IgD-negative memory B cell (primary cell): ENCODE data around the gene ADGRF1. TPM values are rescaled to one million over a fixed set of nuclear protein-coding genes. Genes with fewer than 3 reads are reported as not detected.
"Not testable (repeated sequence)": the region's sequence is repeated elsewhere in the genome, so short reads cannot be mapped to it uniquely, and the experiment has no call there.

ENCODE experiments used
- H3K27ac Mint-ChIP-seq, 3 donors: one replicate each; pipeline ENCODE4 v1.8.0; 2020 to 2022; ENCODE audit warnings: mild to moderate bottlenecking in 3 of 3, mixed read lengths in 3 of 3, moderate library complexity in 1 of 3
- H3K27me3 Mint-ChIP-seq: one replicate; pipeline ENCODE4 v1.8.0; 2021; ENCODE audit warnings: mixed read lengths
- H3K36me3 Mint-ChIP-seq: one replicate; pipeline ENCODE4 v1.8.0; 2020; ENCODE audit warnings: mild to moderate bottlenecking, mixed read lengths
- H3K4me1 Mint-ChIP-seq, 3 donors: one replicate each; pipeline ENCODE4 v1.8.0; 2020 to 2022; ENCODE audit warnings: mixed read lengths in 3 of 3, mild to moderate bottlenecking in 1 of 3
- H3K4me3 Mint-ChIP-seq, 4 donors: one replicate each; pipeline ENCODE4 v1.8.0; 2020 to 2022; ENCODE audit warnings: mild to moderate bottlenecking in 4 of 4, mixed read lengths in 4 of 4, moderate library complexity in 3 of 4
- H3K9me3 Mint-ChIP-seq, 3 donors: one replicate each; pipeline ENCODE4 v1.8.0; 2020 to 2021; ENCODE audit warnings: mixed read lengths in 3 of 3, mild to moderate bottlenecking in 1 of 3
- polyA plus RNA-seq: library from polyadenylated mRNA; unstranded; fragments of 300-500 nt; fragmentation: Illumina TruSeq; gene quantifications from one replicate; pipeline ENCODE4 v1.2.3, GENCODE V29; 2021

ADGRF1 gene
- polyA plus RNA-seq, 1 donor from 2014 or later = not detected

DNA sequence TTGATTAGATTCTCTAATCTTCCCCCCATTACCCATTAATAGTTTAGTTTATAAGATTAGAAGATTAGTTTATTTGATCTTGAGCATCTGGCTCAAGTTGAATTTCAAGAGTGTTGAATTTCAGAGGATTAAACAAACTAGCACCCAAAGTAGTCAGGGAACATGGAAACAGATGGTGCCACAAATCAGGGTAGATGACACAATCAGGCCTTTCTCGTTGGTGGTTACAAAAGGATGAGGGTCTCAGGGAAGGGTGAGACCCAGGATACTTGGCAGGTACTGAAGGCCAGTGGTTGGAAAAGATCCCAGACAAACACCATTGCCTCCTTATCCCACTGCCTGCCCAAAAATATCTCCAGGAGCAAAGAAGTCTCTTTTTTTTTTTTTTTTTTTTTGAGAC lies 29.5 kb upstream of the ADGRF1 start:
- Mint-ChIP-seq H3K36me3 (no peaks in the 10 kb centered on the region), H3K4me3 (no peak overlapping the region), H3K27me3 (peaks cover 3% of the 10 kb centered on the region), H3K4me1 (no peaks in the 10 kb centered on the region), H3K27ac (no peak overlapping the region), H3K9me3 (peaks cover 0 to 6% (median 0%) of the 10 kb centered on the region in 3 donors)

DNA sequence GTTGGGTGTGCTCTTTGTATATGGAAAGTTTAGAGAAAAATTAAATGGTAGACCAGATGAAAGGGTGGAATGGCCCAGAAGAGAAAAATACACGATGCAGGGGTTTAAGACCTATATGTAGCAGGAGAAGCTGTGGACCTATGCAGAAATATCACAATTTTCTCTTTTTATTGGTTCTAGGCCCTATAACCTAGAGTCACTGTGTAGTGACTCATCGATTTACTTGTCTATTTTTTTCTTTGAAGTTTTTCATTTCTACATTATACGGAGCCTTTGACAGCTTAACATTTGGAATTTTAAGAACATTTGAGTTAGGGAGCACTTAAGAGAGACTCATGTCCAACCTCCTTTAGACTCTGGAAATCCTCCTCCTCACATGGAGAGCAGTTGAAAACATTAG lies 28.3 kb upstream of the ADGRF1 start:
- Mint-ChIP-seq H3K27ac (no peak overlapping the region), H3K9me3 (peaks cover 0 to 6% (median 0%) of the 10 kb centered on the region in 3 donors), H3K36me3 (no peaks in the 10 kb centered on the region), H3K4me1 (no peaks in the 10 kb centered on the region), H3K4me3 (no peak overlapping the region), H3K27me3 (no peaks in the 10 kb centered on the region)

DNA sequence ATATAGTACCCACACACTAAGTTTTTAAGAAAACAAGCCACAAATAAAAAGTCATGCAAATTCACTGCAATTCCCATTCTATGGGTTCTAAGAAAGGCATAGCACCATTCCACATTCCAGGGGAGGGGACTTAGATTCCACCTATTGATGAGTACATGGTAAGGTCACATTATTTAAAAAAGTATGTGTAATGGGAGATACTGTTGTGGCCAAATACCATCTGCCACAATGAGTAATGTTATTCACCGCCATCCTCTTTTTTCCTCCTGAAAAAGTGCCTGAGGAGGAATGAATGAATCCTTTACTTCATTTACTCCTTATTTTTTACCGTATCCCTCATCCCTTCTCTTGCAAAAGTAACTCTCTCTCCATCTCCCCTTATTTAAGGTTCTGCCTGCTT lies 27.0 kb upstream of the ADGRF1 start:
- Mint-ChIP-seq H3K4me1 (no peaks in the 10 kb centered on the region), H3K4me3 (no peak overlapping the region), H3K9me3 (peaks cover 0 to 6% (median 0%) of the 10 kb centered on the region in 3 donors), H3K27me3 (no peaks in the 10 kb centered on the region), H3K27ac (no peak overlapping the region), H3K36me3 (no peaks in the 10 kb centered on the region)

DNA sequence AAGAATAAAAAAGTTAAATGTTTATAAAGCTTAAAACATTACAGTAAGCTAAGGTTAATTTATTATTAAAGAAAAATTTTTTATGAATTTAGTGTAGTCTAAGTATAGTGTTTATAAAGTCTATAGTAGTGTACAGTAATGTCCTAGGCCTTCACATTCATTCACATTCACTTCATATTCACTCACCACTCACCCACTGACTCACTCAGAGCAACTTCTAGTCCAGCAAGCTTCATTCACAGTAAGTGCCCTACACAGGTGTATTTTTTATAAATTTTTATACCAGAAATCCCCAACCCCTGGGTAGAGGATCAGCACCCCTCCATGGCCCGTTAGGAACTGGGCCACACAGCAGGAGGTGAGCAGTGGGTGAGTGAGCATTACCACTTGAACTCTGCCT lies 24.3 kb upstream of the ADGRF1 start:
- Mint-ChIP-seq H3K4me1 (no peaks in the 10 kb centered on the region), H3K4me3 (no peak overlapping the region), H3K27ac (no peak overlapping the region), H3K27me3 (peaks cover 4% of the 10 kb centered on the region), H3K9me3 (peaks cover 0 to 3% (median 0%) of the 10 kb centered on the region in 3 donors), H3K36me3 (no peaks in the 10 kb centered on the region)

DNA sequence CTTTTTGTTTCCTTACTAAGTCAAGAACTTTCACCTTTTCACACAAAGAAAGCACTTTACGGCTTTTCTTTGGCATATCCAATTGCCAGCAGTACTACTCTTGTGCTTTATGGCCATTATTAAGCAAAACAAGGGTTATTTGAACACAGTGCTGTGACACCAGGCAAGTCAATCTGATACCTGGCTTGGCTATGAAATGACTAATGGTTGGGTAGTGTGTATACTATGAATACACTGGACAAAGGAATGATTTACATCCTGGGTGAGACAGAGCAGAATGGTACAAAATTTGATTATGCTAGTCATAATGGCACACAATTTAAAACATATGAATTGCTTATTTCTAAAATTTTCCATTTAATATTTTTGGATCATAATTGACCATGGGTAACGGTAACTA lies 22.1 kb upstream of the ADGRF1 start:
- H3K27me3 Mint-ChIP-seq = peaks cover 4% of the 10 kb centered on the region
- no peaks in the 10 kb centered on the region for H3K4me1 Mint-ChIP-seq
- no peak overlapping the region for H3K27ac Mint-ChIP-seq
- H3K4me3 Mint-ChIP-seq = no peak overlapping the region
- H3K9me3 Mint-ChIP-seq = no peaks in the 10 kb centered on the region
- no peaks in the 10 kb centered on the region for H3K36me3 Mint-ChIP-seq

DNA sequence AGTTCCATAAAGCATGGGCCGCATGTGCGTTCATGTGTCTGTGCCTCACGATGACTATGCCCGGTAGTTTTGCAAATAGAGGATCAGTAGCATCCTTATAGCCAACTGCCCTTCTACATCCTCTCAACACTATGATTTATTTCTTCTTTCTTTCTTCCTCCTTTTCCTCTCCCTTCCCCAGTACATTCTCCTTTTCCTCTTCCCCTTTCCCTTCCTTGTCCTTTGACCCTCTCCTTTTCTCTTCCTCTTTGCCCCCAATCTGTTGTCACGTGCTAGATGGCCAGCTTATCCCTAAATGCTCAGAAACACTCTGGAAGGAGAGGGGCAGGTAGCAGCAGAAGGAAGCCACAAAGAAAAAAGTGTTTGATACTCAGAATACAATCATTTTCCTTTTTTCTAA lies 20.2 kb upstream of the ADGRF1 start:
- H3K4me3 Mint-ChIP-seq = no peak overlapping the region
- peaks cover 4% of the 10 kb centered on the region for H3K27me3 Mint-ChIP-seq
- no peaks in the 10 kb centered on the region for H3K4me1 Mint-ChIP-seq
- H3K36me3 Mint-ChIP-seq = no peaks in the 10 kb centered on the region
- H3K27ac Mint-ChIP-seq = no peak overlapping the region
- H3K9me3 Mint-ChIP-seq = no peaks in the 10 kb centered on the region

DNA sequence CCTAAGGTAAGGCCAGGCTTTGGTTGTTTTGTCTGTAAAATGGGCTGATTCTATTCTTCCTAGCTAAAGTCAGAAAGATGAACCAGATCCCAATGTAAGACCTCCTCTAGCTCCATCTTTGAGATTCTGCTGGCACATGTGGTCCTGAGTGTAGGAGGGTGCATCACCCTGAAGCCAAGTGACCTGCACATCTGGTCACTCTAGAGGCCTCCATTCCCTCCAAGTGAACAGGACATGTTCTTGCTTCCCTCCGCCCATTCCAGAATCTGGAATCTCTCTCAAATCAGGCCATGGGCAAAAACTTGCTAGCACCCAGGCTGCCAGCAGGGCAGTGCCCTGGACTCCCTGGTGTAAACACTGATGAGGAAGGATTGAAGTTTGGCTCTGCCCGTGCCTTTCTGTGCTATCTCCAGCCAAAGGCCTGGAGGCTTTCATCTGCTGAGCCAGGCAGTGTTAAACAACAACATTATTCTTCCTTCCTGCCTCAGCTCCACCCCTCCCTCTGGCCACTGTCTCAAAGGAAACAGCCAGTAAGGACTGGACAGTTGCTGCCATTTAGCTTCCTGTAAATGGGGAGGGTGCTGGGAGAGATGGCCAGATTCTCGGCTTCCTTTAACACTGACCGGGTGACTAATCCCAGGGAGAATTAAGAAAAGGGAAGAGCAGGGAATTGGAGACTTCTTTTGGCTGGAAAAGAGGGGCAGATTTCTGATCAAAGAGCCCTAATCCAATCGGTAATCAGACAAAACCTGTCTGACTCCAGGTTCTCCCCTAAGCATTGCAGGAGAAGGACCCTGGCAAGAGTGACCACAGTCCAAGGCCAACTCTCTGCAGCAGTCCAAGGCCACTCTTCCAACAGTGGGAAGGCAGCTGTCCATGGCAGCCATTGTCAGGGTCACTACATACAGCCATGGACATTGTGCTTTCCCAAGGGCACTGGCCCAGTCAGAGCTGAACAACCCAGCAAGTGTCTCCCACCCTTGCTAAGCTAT lies 19.5 kb upstream of the ADGRF1 start:
- Mint-ChIP-seq H3K27ac (no peak overlapping the region), H3K27me3 (peaks cover 4% of the 10 kb centered on the region), H3K36me3 (no peaks in the 10 kb centered on the region), H3K4me1 (no peaks in the 10 kb centered on the region), H3K9me3 (no peaks in the 10 kb centered on the region), H3K4me3 (no peak overlapping the region)

DNA sequence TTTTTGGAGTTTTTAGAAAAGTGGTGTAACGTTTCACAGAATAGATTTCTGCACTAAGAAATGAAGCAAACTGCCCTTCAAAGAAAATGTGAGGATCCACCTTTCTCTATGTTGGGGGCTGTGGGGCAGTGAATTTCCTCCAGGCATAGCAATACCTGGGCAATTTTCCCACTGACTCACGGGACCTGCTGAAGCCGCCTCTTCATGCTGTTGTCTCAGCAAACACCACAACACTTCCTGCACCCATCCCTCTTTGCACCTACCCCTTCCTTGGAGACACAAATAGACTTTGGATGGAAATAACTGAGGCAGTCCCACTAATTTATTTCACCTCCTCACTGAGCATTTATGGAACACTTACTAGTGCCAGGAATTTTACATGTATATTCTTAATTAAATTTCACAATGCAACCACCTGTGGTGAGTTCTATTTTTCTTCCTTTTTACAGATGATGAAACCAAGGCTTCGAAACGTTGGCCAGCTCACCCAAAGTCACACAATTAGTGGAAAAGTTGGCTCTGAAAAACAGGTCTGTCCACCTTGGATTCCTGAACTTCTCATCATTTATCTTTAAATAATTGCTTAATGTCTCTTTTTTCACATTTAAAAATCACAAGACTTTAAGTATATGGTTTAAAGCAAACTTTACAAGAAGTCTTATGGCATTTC lies 17.2 kb upstream of the ADGRF1 start:
- Mint-ChIP-seq H3K4me1 (no peaks in the 10 kb centered on the region), H3K27me3 (peaks cover 4% of the 10 kb centered on the region), H3K27ac (no peak overlapping the region), H3K9me3 (peaks cover 0 to 5% (median 0%) of the 10 kb centered on the region in 3 donors), H3K36me3 (no peaks in the 10 kb centered on the region), H3K4me3 (no peak overlapping the region)

DNA sequence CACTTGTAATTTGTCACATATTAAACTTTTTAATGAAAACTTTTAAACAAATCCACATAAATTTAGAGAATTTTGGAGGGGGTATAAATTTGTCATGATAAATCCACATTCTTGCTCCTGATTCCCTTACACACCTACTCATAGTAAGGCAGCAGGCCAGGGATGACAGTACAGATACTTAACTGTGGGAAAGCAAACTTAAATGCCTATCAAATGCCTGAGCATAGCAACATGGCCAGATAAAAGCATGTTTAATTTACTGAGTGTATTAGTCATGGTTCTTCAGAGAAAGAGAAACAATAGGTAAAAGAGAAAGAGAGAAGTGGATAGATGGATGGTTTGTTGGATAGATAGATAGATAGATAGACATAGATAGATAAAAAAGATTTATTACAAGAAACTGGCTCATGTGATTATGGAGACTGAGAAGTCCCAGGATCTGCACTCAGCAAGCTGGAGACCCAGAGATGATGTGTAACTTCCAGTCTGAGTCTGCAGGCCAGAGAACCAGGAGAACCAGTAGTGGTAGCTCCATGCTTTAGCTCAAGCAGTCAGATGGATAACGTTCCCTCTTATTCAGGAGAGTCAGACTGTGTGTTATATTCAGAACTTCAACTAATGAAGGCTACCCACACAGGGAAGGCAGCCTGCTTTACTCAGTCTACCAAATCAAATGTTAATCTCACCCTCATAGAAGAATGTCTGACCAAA lies 15.9 kb upstream of the ADGRF1 start:
- Mint-ChIP-seq H3K9me3 (peaks cover 0 to 5% (median 2%) of the 10 kb centered on the region in 3 donors), H3K4me1 (no peaks in the 10 kb centered on the region), H3K27me3 (peaks cover 1% of the 10 kb centered on the region), H3K36me3 (no peaks in the 10 kb centered on the region), H3K27ac (no peak overlapping the region), H3K4me3 (no peak overlapping the region)

DNA sequence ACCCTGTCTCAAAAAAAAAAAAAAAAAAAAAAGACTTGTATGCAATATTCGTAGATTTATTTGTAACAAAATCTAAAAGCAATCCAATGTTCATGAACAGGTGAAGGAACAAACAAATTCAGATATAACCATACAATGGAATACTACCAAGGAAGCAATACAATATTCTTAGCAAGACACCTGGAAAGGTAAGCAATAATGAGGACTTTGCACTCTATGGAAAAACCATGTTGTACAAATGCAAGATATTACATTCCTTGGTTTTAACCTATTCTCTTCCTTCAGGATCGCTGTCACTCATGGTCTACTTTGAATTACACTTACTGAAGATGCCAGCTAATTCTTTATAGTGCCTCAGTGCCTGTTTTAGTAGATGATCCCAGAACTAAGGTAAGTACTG lies 14.7 kb upstream of the ADGRF1 start:
- no peaks in the 10 kb centered on the region for H3K27me3 Mint-ChIP-seq
- no peaks in the 10 kb centered on the region for H3K36me3 Mint-ChIP-seq
- H3K4me1 Mint-ChIP-seq = no peaks in the 10 kb centered on the region
- H3K9me3 Mint-ChIP-seq = peaks cover 0 to 5% (median 2%) of the 10 kb centered on the region in 3 donors
- H3K27ac Mint-ChIP-seq = no peak overlapping the region
- H3K4me3 Mint-ChIP-seq = no peak overlapping the region

DNA sequence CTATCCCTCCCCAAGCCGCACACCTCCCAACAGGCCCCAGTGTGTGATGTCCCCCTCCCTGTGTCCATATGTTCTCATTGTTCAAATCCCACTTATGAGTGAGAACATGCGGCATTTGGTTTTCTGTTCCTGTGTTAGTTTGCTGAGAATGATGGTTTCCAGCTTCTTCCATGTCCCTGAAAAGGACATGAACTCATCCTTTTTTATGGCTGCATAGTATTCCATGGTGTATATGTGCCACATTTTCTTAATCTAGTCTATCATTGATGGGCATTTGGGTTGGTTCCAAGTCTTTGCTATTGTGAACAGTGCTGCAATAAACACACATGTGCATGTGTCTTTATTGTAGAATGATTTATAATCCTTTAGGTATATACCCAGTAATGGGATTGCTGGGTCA lies 12.2 kb upstream of the ADGRF1 start:
- not testable (repeated sequence) for H3K27ac Mint-ChIP-seq, H3K9me3 Mint-ChIP-seq, H3K4me3 Mint-ChIP-seq, H3K27me3 Mint-ChIP-seq, H3K4me1 Mint-ChIP-seq, H3K36me3 Mint-ChIP-seq

DNA sequence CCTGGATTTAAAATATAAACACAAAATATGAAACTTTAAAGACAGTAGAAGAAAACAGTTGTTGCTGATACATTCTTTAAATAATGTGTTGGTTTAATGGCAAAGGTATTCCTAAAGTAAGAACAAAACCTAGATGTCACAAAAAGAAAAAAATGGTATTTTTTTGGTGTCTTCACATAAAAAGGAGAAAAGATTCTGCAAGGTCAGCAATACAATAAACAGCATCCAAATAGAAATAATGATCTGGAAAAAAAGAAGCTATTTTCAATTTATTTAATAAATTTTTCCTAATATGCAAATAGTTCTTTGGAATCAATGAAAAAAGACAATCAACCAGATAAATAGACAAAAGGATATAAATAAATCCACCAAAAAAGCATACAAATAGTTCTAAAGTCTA lies 6.5 kb upstream of the ADGRF1 start:
- Mint-ChIP-seq H3K27ac (no peak overlapping the region), H3K4me1 (peaks cover 0 to 2% (median 0%) of the 10 kb centered on the region in 3 donors), H3K36me3 (no peaks in the 10 kb centered on the region), H3K4me3 (no peak overlapping the region), H3K27me3 (peaks cover 4% of the 10 kb centered on the region), H3K9me3 (peaks cover 0 to 2% (median 0%) of the 10 kb centered on the region in 3 donors)

DNA sequence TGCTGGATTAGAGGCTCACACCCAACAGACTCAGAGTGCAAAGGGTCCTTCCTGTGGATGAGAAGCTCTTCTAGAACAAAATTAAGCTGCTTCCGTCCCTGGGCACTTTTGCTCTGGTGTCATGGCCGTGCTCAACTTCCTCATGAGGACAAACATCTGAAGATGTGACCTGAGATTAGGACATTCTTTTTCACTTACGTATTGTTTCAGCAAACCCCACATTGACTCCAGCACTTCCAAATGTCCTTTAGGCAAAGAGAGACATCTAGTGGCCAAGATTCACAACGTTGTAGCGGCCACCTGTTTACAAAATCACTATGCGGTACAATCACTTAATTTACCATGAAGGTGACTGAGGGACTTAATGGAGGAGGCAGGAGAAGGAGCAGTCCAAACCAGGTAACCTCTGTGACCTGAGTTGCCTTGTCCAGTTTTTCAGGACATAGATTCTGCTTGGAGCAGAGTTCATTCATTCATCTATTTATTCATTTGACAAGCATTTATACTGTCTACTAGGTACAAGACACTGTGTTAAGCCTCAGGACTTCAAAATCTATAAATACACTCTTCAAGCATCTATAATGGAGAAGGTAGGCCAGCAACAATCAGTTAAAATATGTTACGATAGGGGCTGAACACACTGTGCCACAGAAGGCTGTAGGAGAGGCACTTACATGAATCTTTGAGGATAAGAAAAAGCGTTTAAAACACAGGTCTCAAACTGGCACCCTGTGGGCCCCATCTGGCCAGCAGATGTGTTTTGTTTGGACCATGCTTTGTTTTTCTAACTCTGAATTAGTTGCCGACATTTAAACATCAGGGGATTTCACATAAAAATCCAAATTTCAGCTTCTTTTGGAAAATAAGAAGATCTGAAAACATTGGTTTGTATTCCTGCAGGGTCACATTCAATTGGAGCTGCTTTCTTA lies 5.6 kb upstream of the ADGRF1 start:
- Mint-ChIP-seq H3K4me3 (no peak overlapping the region), H3K9me3 (no peaks in the 10 kb centered on the region), H3K27me3 (peaks cover 4% of the 10 kb centered on the region), H3K4me1 (peaks cover 0 to 2% (median 0%) of the 10 kb centered on the region in 3 donors), H3K27ac (no peak overlapping the region), H3K36me3 (no peaks in the 10 kb centered on the region)

DNA sequence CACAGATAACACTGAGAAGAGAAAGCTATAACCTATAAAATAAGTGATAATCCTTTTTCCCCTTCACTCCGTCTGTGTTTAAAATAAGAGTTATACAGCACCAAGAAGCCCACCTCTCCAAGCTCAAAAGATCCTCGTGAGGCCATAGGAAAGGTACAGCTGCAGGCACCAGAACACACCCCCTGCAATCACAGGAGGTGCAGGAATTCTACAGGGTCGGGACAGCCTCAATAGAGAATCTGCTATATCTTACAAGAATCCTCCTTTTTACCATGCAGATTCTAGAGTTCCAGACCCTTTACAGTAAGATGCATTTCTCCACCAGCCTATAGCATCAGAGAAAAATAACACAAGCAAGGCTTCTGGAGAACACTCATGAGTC lies 5.0 kb upstream of the ADGRF1 start:
- Mint-ChIP-seq H3K9me3 (no peaks in the 10 kb centered on the region), H3K4me1 (peaks cover 0 to 2% (median 0%) of the 10 kb centered on the region in 3 donors), H3K27me3 (peaks cover 4% of the 10 kb centered on the region), H3K36me3 (no peaks in the 10 kb centered on the region), H3K4me3 (no peak overlapping the region), H3K27ac (no peak overlapping the region)
